GM10266 (cell line): ENCODE measurements around the gene XPR1.
A peak's percentile ranks its signal among the peaks of the same experiment; 100 is the strongest.
"Not testable (repeated sequence)": the region's sequence is repeated elsewhere in the genome, so short reads cannot be mapped to it uniquely, and the experiment has no call there.

ENCODE experiments used
- DNase-seq: peaks from one replicate; pipeline ENCODE4 v3.0.0; 2012; ENCODE audit errors: extremely low spot score
- CTCF ChIP-seq: IDR thresholded peaks from 2 replicates; pipeline ENCODE4 v1.5.1; 2012; ENCODE audit warnings: mild to moderate bottlenecking, low read depth; ENCODE audit not compliant: control insufficient read depth, insufficient read depth; ENCODE audit errors: missing control alignments

Gene XPR1

GRCh38 chr1:180849031-180849775, 217.4 kb downstream of the XPR1 start:
- no peak for TF ChIP-seq CTCF
- peak; percentile 32 for DNase-seq

- no peak for TF ChIP-seq CTCF
- no peak for DNase-seq
Measured at GRCh38 chr1:180851995-180852887, 220.4 kb downstream of the XPR1 start.

GRCh38 chr1:180854001-180854400, 222.2 kb downstream of the XPR1 start:
- TF ChIP-seq CTCF: no peak

GRCh38 chr1:180854456-180854855, 222.6 kb downstream of the XPR1 start:
- no peak for DNase-seq
- no peak for TF ChIP-seq CTCF

More at GRCh38 chr1:180854001-180854400, 222.2 kb downstream of the XPR1 start:
- DNase-seq: no peak

- DNase-seq: not testable (repeated sequence)
Measured at GRCh38 chr1:180857947-180858725, 226.3 kb downstream of the XPR1 start.

GRCh38 chr1:180859306-180859705, 227.5 kb downstream of the XPR1 start:
- TF ChIP-seq CTCF: no peak
- DNase-seq: no peak

- TF ChIP-seq CTCF: no peak
- no peak for DNase-seq
Measured at GRCh38 chr1:180860535-180860934, 228.7 kb downstream of the XPR1 start.
